Measurements from ENCODE around the gene ARNT2.

DNA sequence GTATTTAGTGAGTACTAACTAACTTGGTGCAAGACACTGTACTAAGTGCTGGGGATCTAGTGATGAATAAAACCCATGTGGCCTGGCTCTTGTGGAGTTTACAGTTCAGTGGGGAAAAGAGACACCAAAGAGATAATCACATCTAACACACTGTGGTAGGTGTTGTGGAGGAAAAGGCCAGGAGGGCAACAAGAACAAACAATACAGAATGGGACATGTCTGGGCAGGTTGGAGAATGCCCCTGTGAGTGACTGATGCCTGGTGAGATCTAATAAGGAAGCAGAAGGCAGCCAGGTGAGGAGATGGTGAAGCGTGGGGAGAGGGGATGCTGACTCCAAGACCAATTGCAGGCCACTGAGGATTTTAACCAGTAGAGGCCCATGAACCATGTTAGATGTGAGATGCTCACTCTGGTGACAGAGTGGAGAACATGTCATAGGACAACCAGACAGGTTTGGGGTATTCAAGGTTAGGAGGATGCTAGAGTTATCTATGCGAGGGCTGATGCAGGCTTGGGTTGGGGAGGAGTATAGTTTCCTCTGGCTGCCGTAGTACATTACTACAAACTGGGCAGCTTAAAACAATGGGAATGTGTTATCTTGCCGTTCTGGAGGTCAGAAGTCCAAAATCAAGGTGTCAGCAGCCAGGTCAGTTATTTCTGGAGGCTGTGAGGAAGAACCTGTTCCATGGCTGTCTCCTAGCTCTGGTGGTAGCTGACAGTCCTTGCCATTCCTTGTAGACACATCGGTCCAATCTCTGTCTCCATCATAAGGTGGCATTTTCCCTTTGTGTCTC is 81.4 kb downstream of the ARNT2 start:
- TF ChIP-seq, protein P1, sequence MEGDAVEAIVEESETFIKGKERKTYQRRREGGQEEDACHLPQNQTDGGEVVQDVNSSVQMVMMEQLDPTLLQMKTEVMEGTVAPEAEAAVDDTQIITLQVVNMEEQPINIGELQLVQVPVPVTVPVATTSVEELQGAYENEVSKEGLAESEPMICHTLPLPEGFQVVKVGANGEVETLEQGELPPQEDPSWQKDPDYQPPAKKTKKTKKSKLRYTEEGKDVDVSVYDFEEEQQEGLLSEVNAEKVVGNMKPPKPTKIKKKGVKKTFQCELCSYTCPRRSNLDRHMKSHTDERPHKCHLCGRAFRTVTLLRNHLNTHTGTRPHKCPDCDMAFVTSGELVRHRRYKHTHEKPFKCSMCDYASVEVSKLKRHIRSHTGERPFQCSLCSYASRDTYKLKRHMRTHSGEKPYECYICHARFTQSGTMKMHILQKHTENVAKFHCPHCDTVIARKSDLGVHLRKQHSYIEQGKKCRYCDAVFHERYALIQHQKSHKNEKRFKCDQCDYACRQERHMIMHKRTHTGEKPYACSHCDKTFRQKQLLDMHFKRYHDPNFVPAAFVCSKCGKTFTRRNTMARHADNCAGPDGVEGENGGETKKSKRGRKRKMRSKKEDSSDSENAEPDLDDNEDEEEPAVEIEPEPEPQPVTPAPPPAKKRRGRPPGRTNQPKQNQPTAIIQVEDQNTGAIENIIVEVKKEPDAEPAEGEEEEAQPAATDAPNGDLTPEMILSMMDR (IDR thresholded peaks at IDR 0.05): no peak
- TF ChIP-seq TCF7L2 (IDR thresholded peaks at IDR 0.05; ENCODE audit: low read depth, low read length): no peak
- TF ChIP-seq, protein P2, sequence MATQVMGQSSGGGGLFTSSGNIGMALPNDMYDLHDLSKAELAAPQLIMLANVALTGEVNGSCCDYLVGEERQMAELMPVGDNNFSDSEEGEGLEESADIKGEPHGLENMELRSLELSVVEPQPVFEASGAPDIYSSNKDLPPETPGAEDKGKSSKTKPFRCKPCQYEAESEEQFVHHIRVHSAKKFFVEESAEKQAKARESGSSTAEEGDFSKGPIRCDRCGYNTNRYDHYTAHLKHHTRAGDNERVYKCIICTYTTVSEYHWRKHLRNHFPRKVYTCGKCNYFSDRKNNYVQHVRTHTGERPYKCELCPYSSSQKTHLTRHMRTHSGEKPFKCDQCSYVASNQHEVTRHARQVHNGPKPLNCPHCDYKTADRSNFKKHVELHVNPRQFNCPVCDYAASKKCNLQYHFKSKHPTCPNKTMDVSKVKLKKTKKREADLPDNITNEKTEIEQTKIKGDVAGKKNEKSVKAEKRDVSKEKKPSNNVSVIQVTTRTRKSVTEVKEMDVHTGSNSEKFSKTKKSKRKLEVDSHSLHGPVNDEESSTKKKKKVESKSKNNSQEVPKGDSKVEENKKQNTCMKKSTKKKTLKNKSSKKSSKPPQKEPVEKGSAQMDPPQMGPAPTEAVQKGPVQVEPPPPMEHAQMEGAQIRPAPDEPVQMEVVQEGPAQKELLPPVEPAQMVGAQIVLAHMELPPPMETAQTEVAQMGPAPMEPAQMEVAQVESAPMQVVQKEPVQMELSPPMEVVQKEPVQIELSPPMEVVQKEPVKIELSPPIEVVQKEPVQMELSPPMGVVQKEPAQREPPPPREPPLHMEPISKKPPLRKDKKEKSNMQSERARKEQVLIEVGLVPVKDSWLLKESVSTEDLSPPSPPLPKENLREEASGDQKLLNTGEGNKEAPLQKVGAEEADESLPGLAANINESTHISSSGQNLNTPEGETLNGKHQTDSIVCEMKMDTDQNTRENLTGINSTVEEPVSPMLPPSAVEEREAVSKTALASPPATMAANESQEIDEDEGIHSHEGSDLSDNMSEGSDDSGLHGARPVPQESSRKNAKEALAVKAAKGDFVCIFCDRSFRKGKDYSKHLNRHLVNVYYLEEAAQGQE (IDR thresholded peaks at IDR 0.05; ENCODE audit: insufficient read depth in 1 of 2, low read depth in 2 of 2, low read length in 1 of 2): no peak
- no peak for TF ChIP-seq POLR2AphosphoS5 (IDR thresholded peaks at IDR 0.05; ENCODE audit: low read depth, low read length)
